ENCODE results near the gene LYPD6B.

LYPD6B gene

GRCh38 chr2:149119368-149119767 lies 80.9 kb downstream of the LYPD6B start:
- DNase-seq (ENCODE audit: low read depth) = no peak

- DNase-seq (ENCODE audit: low read depth) = no peak
These were observed 84.0 kb downstream of the LYPD6B start for GRCh38 chr2:149122516-149122915.

GRCh38 chr2:149125031-149125725 lies 86.7 kb downstream of the LYPD6B start:
- DNase-seq (ENCODE audit: low read depth) = no peak

GRCh38 chr2:149129433-149129832 lies 90.9 kb downstream of the LYPD6B start:
- no peak for DNase-seq (ENCODE audit: low read depth)

- no peak for DNase-seq (ENCODE audit: low read depth)
These were observed 93.8 kb downstream of the LYPD6B start for GRCh38 chr2:149132339-149132738.

GRCh38 chr2:149132901-149133300 lies 94.4 kb downstream of the LYPD6B start:
- no peak for DNase-seq (ENCODE audit: low read depth)

GRCh38 chr2:149134335-149134923 lies 95.9 kb downstream of the LYPD6B start:
- no peak for DNase-seq (ENCODE audit: low read depth)

- DNase-seq (ENCODE audit: low read depth) = no peak
These were observed 97.6 kb downstream of the LYPD6B start for GRCh38 chr2:149136111-149136510.

- DNase-seq (ENCODE audit: low read depth) = no peak
These were observed 102.5 kb downstream of the LYPD6B start for GRCh38 chr2:149141046-149141445.

- DNase-seq (ENCODE audit: low read depth) = no peak
These were observed 105.2 kb downstream of the LYPD6B start for GRCh38 chr2:149143734-149144133.

GRCh38 chr2:149145314-149146295 lies 107.1 kb downstream of the LYPD6B start:
- no peak for DNase-seq (ENCODE audit: low read depth)

GRCh38 chr2:149146876-149147275 lies 108.4 kb downstream of the LYPD6B start:
- DNase-seq (ENCODE audit: low read depth) = no peak

- no peak for DNase-seq (ENCODE audit: low read depth)
These were observed 109.9 kb downstream of the LYPD6B start for GRCh38 chr2:149148194-149149006.

- DNase-seq (ENCODE audit: low read depth) = no peak
These were observed 110.5 kb downstream of the LYPD6B start for GRCh38 chr2:149149007-149149297.

- DNase-seq (ENCODE audit: low read depth) = no peak
These were observed 114.0 kb downstream of the LYPD6B start for GRCh38 chr2:149152469-149152953.

- DNase-seq (ENCODE audit: low read depth) = no peak
These were observed 116.9 kb downstream of the LYPD6B start for GRCh38 chr2:149155196-149155969.

GRCh38 chr2:149155988-149156387 lies 117.5 kb downstream of the LYPD6B start:
- DNase-seq (ENCODE audit: low read depth) = no peak

- DNase-seq (ENCODE audit: low read depth) = no peak
These were observed 118.7 kb downstream of the LYPD6B start for GRCh38 chr2:149156971-149157740.

GRCh38 chr2:149158957-149159356 lies 120.5 kb downstream of the LYPD6B start:
- DNase-seq (ENCODE audit: low read depth) = no peak

GRCh38 chr2:149160195-149160594 lies 121.7 kb downstream of the LYPD6B start:
- no peak for DNase-seq (ENCODE audit: low read depth)
